ENCODE results near the gene HERPUD1.

DNA sequence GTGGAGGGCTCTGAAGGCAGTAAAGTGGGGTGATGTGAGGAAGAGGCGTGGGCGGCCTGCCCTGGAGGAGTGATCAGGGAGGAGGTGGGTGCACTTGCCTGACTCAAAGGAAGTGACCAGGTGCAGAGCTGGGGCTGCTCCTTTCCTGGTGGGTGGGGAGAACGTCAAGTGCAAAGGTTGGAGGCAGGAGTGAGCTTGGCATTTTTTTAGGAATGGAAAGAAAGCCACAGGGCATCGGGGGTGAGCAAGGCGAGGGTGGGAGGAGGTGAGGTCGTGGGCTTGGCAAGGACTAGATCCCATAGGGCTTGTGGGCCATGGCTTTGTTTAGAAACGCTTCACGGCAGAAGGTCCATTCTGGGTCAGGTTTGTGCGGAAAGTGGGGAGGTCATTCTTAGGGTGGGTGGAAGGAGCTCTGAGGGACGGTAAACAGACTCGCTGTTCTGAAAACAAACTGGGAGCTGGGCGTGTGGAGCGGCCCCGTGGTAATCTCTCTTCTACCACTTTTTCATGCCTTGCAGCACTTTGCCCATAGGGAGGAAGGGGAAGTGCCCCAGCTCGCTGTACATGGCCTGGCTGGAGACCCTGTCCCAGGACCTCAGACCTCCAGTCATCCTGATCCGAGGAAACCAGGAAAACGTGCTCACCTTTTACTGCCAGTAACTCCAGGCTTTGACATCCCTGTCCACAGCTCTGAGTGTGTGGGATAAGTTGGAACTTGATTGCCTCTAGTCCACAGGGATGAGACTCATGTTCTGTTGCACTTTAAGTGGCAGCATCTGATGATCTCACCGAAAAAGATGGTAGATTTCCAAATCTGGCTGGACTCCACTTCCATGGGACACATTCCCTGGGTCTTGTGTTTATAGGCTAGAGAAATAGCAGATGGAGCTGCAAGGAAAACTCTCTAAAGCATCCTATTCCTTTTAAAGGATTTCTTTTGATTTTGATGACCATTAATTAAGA lies 18.9 kb upstream of the HERPUD1 start:
- no peak for TF ChIP-seq KDM5A (IDR thresholded peaks at IDR 0.05)
- TF ChIP-seq, protein P1, sequence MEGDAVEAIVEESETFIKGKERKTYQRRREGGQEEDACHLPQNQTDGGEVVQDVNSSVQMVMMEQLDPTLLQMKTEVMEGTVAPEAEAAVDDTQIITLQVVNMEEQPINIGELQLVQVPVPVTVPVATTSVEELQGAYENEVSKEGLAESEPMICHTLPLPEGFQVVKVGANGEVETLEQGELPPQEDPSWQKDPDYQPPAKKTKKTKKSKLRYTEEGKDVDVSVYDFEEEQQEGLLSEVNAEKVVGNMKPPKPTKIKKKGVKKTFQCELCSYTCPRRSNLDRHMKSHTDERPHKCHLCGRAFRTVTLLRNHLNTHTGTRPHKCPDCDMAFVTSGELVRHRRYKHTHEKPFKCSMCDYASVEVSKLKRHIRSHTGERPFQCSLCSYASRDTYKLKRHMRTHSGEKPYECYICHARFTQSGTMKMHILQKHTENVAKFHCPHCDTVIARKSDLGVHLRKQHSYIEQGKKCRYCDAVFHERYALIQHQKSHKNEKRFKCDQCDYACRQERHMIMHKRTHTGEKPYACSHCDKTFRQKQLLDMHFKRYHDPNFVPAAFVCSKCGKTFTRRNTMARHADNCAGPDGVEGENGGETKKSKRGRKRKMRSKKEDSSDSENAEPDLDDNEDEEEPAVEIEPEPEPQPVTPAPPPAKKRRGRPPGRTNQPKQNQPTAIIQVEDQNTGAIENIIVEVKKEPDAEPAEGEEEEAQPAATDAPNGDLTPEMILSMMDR (IDR thresholded peaks at IDR 0.05) = no peak
- no peak for TF ChIP-seq CBX8 (IDR thresholded peaks at IDR 0.05)
- no peak for TF ChIP-seq RFX5 (IDR thresholded peaks at IDR 0.05)
- TF ChIP-seq HDAC2 (IDR thresholded peaks at IDR 0.05) = no peak
